K562 (cell line): ENCODE data around the gene GRK4. TPM values are rescaled to one million over a fixed set of nuclear protein-coding genes. Genes with fewer than 3 reads are reported as not detected.
A peak's percentile ranks its signal among the peaks of the same experiment; 100 is the strongest.

ENCODE experiments used
- ATAC-seq: fragments of 200-7000 bp; cut with Tn5 transposase; 3 replicates; pipeline ENCODE4 v1.9.1; 2020; ENCODE audit warnings: moderate library complexity
- BruUV-seq: library from RNA; stranded (reverse); fragments of 400-500 nt; replicated peaks from 2 replicates; lab custom pipeline; 2021; lab: Mats Ljungman, UMichigan
- CTCF ChIA-PET: fragments of 300-600 bp; formaldehyde crosslinking; extraction: SDS; loops from one replicate; lab custom pipeline; 2021; ENCODE audit warnings: low intra/inter-chr PET ratio; lab: Yijun Ruan, JAX
- POLR2A ChIA-PET: fragments of 300-600, 350-650 bp; sonication (Branson Sonifier 250); formaldehyde crosslinking; extraction: SDS; loops from one replicate; lab custom pipeline; 2021; ENCODE audit warnings: antibody characterized with exemption, inconsistent platforms; lab: Yijun Ruan, JAX
- DNase-seq, 4 experiments: peaks; one replicate each; pipeline versions ENCODE4 v3.0.0 to v3.0.0-alpha.2; 2011 to 2018; ENCODE audit warnings: low spot score in 3 of 4, mixed read lengths in 3 of 4; ENCODE audit errors: extremely low read depth in 1 of 4
- FAIRE-seq: peaks from 2 replicates; lab custom pipeline; 2011; peaks lifted over from hg19 to GRCh38; lab: Jason Lieb, UNC
- H2AFZ ChIP-seq: 2 replicates; pipeline ENCODE4 v1.6.0; 2011; ENCODE audit warnings: low read depth, low read length, control low read depth, inconsistent platforms
- H3K27ac ChIP-seq: fragments of 200-600 bp; 3 replicates; pipeline ENCODE4 v1.8.0; 2011; ENCODE audit warnings: low read depth, mild to moderate bottlenecking, control low read depth, inconsistent platforms, low read length, moderate library complexity, mixed read lengths; ENCODE audit errors: extremely low read depth
- H3K27me3 ChIP-seq, 2 experiments: fragments of 300-600 bp in 1 of 2; 2 replicates in 1 of 2; 3 replicates in 1 of 2; pipeline versions ENCODE4 v1.6.0 to v1.8.0; 2011; ENCODE audit warnings: inconsistent platforms in 2 of 2, low read length in 2 of 2, mild to moderate bottlenecking in 1 of 2, mixed read lengths in 1 of 2, moderate library complexity in 1 of 2; ENCODE audit not compliant: control insufficient read depth in 2 of 2, insufficient read depth in 2 of 2
- H3K36me3 ChIP-seq: fragments of 300-600 bp; 3 replicates; pipeline ENCODE4 v1.8.0; 2011; ENCODE audit warnings: mild to moderate bottlenecking, low read length, inconsistent platforms; ENCODE audit not compliant: control insufficient read depth, insufficient read depth
- H3K4me1 ChIP-seq, 2 experiments: fragments of 200-600 bp in 1 of 2; replicated peaks in 1 of 2; 2 replicates in 1 of 2; 3 replicates in 1 of 2; pipeline versions ENCODE4 v1.5.1 to v1.8.0; 2011; ENCODE audit warnings: inconsistent platforms in 2 of 2, low read length in 2 of 2, mild to moderate bottlenecking in 1 of 2, mixed read lengths in 1 of 2, moderate library complexity in 1 of 2; ENCODE audit not compliant: control insufficient read depth in 2 of 2, insufficient read depth in 2 of 2
- H3K4me2 ChIP-seq: 2 replicates; pipeline ENCODE4 v1.6.1; 2011; ENCODE audit warnings: low read length, control low read depth, inconsistent platforms, mixed read lengths; ENCODE audit not compliant: insufficient read depth
- H3K4me3 ChIP-seq: fragments of 200-600 bp; sonication (generic), shearing (Covaris generic); 2 replicates; pipeline ENCODE4 v1.5.1; 2016; ENCODE audit warnings: control low read depth, inconsistent platforms
- H3K79me2 ChIP-seq: fragments of 200-600 bp; 3 replicates; pipeline ENCODE4 v1.8.0; 2011; ENCODE audit warnings: low read length, inconsistent platforms; ENCODE audit not compliant: control insufficient read depth, insufficient read depth
- H3K9ac ChIP-seq, 2 experiments: 2 replicates each; pipeline versions ENCODE4 v1.6.0 to v1.6.1; 2011; ENCODE audit warnings: low read depth in 2 of 2, low read length in 2 of 2, control low read depth in 1 of 2, inconsistent platforms in 1 of 2, mild to moderate bottlenecking in 1 of 2, mixed read lengths in 1 of 2; ENCODE audit not compliant: insufficient read depth in 1 of 2
- H3K9me1 ChIP-seq: one replicate; pipeline ENCODE4 v1.6.0; 2011; ENCODE audit warnings: inconsistent platforms, mild to moderate bottlenecking, low read length, moderate library complexity; ENCODE audit not compliant: control insufficient read depth, insufficient read depth
- H3K9me3 ChIP-seq: replicated peaks from 2 replicates; pipeline ENCODE4 v1.5.1; 2011; ENCODE audit warnings: low read depth, low read length, inconsistent platforms; ENCODE audit not compliant: control insufficient read depth, insufficient read depth
- H4K20me1 ChIP-seq: replicated peaks from 2 replicates; pipeline ENCODE4 v1.6.1; 2011; ENCODE audit warnings: low read length, inconsistent platforms, mixed read lengths; ENCODE audit not compliant: control insufficient read depth, insufficient read depth
- CHD1 ChIP-seq: fragments of 200-600 bp; sonication (generic); IDR thresholded peaks from one replicate; pipeline ENCODE4 v1.6.1; 2012; ENCODE audit warnings: mild to moderate bottlenecking, moderate library complexity, low read length, inconsistent platforms
- GTF2E2 ChIP-seq: fragments of 200-800 bp; sonication (Bioruptor generic); IDR thresholded peaks from 2 replicates; pipeline ENCODE4 v1.6.1; 2016; ENCODE audit warnings: missing genetic modification characterization, missing compliant biosample characterization
- KDM4B ChIP-seq, 2 experiments: fragments of 450-650 bp in 1 of 2; sonication (generic) in 1 of 2; IDR thresholded peaks; 2 replicates each; pipeline ENCODE4 v1.6.1; 2016 to 2017; ENCODE audit warnings: borderline replicate concordance in 2 of 2, antibody characterized with exemption in 1 of 2, low read depth in 1 of 2, mild to moderate bottlenecking in 1 of 2
- NR1H2 ChIP-seq: sonication (generic); formaldehyde crosslinking; IDR thresholded peaks from 2 replicates; pipeline ENCODE4 v1.4.0; 2020; ENCODE audit warnings: mild to moderate bottlenecking, missing genetic modification reagents
- POLR2G ChIP-seq: fragments of 200-400 bp; formaldehyde crosslinking; IDR thresholded peaks from 2 replicates; pipeline ENCODE4 v1.6.1; 2017; ENCODE audit warnings: low read depth, mild to moderate bottlenecking, antibody characterized with exemption, low read length, moderate library complexity
- SREBF1 ChIP-seq: fragments of 150-350 bp; IDR thresholded peaks from 2 replicates; pipeline ENCODE4 v1.6.1; 2014; ENCODE audit warnings: antibody characterized with exemption, low read depth, low read length, borderline replicate concordance
- TAF7 ChIP-seq: fragments of 450-650 bp; IDR thresholded peaks from 2 replicates; pipeline ENCODE4 v1.6.1; 2016; ENCODE audit warnings: missing genetic modification characterization, missing compliant biosample characterization
- TGIF2 ChIP-seq: sonication (generic); formaldehyde crosslinking; IDR thresholded peaks from 2 replicates; pipeline ENCODE4 v1.8.1; 2022; ENCODE audit warnings: mild to moderate bottlenecking, missing genetic modification reagents, moderate library complexity
- USF2 ChIP-seq: sonication (generic); formaldehyde crosslinking; IDR thresholded peaks from 2 replicates; pipeline ENCODE4 v1.5.0; 2020; ENCODE audit warnings: missing genetic modification reagents
- ZBTB8A ChIP-seq: fragments of 450-650 bp; IDR thresholded peaks from 2 replicates; pipeline ENCODE4 v1.6.1; 2018; ENCODE audit warnings: mild to moderate bottlenecking, moderate library complexity; ENCODE audit not compliant: partially characterized antibody
- WGBS: fragments of 100-300 bp; shearing (Covaris generic); methylation state at CpG from one replicate; pipeline ENCODE4 v1.1.6; 2016; ENCODE audit warnings: low coverage, mixed read lengths; ENCODE audit not compliant: insufficient coverage; ENCODE audit errors: missing lambda C conversion rate; 5-methylcytosine and 5-hydroxymethylcytosine counted together
- in situ Hi-C: fragments of 300-500 bp; cut with MboI; formaldehyde crosslinking; loops from 4 replicates; pipeline ENCODE4 v1.15.0; 2018; ENCODE audit warnings: inconsistent platforms, mixed read lengths
- intact Hi-C: fragments of 100-400 bp; cut with micrococcal nuclease; formaldehyde crosslinking; loops from 2 replicates; pipeline ENCODE4 v1.14.2; 2022
- polyA plus RNA-seq, 8 experiments: library from polyadenylated mRNA; depleted of rRNA in 4 of 8; stranded (reverse) in 5 of 8; unstranded in 3 of 8; fragments of >200 nt; fragmentation: Nextera tagmentation in 2 of 8; fragmentation: Illumina TruSeq in 1 of 8; extraction: Ambion mirVana in 2 of 8; extraction: Trizol in 1 of 8; gene quantifications; 2 replicates each; pipeline versions ENCODE4 v1.2.1 to v1.2.3, GENCODE V29; 2011 to 2014; ENCODE audit warnings: inconsistent platforms in 1 of 8, missing spikeins in 1 of 8
- total RNA-seq, 7 experiments: library from RNA; depleted of rRNA in 6 of 7; stranded (reverse); fragments of >200 nt in 6 of 7; fragmentation: Illumina TruSeq in 2 of 7; extraction: Trizol in 2 of 7; gene quantifications; 2 replicates each; pipeline versions ENCODE4 v1.2.1 to v1.2.3, GENCODE V29; 2011 to 2021; ENCODE audit warnings: low replicate concordance in 1 of 7
- TF ChIP-seq, protein P1 (sequence below): sonication (generic); formaldehyde crosslinking; IDR thresholded peaks from 2 replicates; pipeline ENCODE4 v1.8.1; 2022; ENCODE audit warnings: missing genetic modification reagents

The GRK4 gene
- total and polyA plus RNA-seq, 9 of the 15 experiments (the other 6 are each of a cell fraction or from before 2014, with no cell fraction given) = 1.1 to 4.8 (median 2.6) TPM

DNA sequence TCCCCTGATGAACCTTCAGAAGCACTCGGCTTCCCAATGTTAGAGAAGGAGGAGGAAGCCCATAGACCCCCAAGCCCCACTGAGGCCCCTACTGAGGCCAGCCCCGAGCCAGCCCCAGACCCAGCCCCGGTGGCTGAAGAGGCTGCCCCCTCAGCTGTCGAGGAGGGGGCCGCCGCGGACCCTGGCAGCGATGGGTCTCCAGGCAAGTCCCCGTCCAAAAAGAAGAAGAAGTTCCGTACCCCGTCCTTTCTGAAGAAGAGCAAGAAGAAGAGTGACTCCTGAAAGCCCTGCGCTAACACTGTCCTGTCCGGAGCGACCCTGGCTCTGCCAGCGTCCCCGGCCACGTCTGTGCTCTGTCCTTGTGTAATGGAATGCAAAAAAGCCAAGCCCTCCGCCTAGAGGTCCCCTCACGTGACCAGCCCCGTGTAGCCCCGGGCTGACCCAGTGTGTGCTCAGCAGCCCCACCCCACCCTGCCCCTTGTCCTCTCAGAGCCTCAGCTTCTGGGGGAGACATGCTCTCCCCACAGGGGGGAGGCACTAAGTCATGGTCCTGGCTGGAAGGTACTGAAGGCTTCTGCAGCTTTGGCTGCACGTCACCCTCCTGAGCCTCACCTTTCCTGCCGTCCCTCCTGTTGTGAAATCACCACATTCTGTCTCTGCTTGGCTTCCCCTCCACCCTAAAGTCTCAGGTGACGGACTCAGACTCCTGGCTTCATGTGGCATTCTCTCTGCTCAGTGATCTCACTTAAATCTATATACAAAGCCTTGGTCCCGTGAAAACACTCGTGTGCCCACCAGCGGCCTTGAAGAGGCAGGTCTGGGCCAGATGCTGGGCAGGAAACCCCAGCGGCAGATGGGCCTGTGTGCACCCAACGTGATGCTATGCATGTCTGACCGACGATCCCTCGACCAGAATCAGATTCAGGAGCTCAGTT, 34.9 kb upstream of the GRK4 start:
- CTCF ChIA-PET = no interaction called here
- BruUV-seq = no TSS peak
- WGBS = 85% methylated on average over 29 of the region's 32 CpGs

More for the DNA sequence above, 34.9 kb upstream of the GRK4 start:
- Histone ChIP-seq H3K27me3 (no peaks in the 10 kb centered on the region), H3K9ac (peak overlapping the region in 1 of 2 experiments; percentile 56; a peak in 2 of 4 replicates), H2AFZ (no peak overlapping the region), H3K4me3 (no peak overlapping the region), H3K4me1 (peaks cover 0 to 35% of the 10 kb centered on the region in 2 experiments; a peak in 3 of 5 replicates), H3K4me2 (no peak overlapping the region), H3K27ac (no peak overlapping the region), H3K9me1 (no peaks in the 10 kb centered on the region), H3K9me3 (no peaks in the 10 kb centered on the region), H3K79me2 (peaks cover 6% of the 10 kb centered on the region; the same call in 2 of the 3 replicates), H3K36me3 (peaks cover 85% of the 10 kb centered on the region; the same call in 2 of the 3 replicates), H4K20me1 (0 out of 2 replicates have a peak, but pooled peaks cover 8% of the 10 kb centered on the region)
- POLR2A ChIA-PET = interaction anchor here (1.1 kb wide), 1 partner anchor 11 kb away, joined by 3 read pairs; no protein-coding TSS in a partner anchor
- FAIRE-seq (no peak), DNase-seq (no peak), ATAC-seq (no peak)
- TF ChIP-seq, protein P1, sequence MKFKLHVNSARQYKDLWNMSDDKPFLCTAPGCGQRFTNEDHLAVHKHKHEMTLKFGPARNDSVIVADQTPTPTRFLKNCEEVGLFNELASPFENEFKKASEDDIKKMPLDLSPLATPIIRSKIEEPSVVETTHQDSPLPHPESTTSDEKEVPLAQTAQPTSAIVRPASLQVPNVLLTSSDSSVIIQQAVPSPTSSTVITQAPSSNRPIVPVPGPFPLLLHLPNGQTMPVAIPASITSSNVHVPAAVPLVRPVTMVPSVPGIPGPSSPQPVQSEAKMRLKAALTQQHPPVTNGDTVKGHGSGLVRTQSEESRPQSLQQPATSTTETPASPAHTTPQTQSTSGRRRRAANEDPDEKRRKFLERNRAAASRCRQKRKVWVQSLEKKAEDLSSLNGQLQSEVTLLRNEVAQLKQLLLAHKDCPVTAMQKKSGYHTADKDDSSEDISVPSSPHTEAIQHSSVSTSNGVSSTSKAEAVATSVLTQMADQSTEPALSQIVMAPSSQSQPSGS (CRISPR knock-in tag) = no peak
- TF ChIP-seq SREBF1 (no peak), GTF2E2 (tag) (no peak), USF2 (CRISPR knock-in tag) (0 out of 2 replicates have a peak, but pooled peaks have one; percentile 15), NR1H2 (CRISPR knock-in tag) (no peak), TGIF2 (CRISPR knock-in tag) (no peak), POLR2G (peak; percentile 54), ZBTB8A (no peak), CHD1 (no peak), KDM4B (IDR thresholded peaks at IDR 0.05; ENCODE audit: borderline replicate concordance in 2 of 2, low read depth in 1 of 2) (no peak), TAF7 (tag) (no peak)
- intact Hi-C loops = no loop called here
- in situ Hi-C loops = no loop called here
